ENCODE results near the gene ANHX. TPM values are rescaled to one million over a fixed set of nuclear protein-coding genes. Genes with fewer than 3 reads are reported as not detected.

The ANHX gene
- total and polyA plus RNA-seq, 2 of the 13 experiments (the other 11 are each of a cell fraction or from before 2014, with no cell fraction given): not detected

- TF ChIP-seq, protein P1, sequence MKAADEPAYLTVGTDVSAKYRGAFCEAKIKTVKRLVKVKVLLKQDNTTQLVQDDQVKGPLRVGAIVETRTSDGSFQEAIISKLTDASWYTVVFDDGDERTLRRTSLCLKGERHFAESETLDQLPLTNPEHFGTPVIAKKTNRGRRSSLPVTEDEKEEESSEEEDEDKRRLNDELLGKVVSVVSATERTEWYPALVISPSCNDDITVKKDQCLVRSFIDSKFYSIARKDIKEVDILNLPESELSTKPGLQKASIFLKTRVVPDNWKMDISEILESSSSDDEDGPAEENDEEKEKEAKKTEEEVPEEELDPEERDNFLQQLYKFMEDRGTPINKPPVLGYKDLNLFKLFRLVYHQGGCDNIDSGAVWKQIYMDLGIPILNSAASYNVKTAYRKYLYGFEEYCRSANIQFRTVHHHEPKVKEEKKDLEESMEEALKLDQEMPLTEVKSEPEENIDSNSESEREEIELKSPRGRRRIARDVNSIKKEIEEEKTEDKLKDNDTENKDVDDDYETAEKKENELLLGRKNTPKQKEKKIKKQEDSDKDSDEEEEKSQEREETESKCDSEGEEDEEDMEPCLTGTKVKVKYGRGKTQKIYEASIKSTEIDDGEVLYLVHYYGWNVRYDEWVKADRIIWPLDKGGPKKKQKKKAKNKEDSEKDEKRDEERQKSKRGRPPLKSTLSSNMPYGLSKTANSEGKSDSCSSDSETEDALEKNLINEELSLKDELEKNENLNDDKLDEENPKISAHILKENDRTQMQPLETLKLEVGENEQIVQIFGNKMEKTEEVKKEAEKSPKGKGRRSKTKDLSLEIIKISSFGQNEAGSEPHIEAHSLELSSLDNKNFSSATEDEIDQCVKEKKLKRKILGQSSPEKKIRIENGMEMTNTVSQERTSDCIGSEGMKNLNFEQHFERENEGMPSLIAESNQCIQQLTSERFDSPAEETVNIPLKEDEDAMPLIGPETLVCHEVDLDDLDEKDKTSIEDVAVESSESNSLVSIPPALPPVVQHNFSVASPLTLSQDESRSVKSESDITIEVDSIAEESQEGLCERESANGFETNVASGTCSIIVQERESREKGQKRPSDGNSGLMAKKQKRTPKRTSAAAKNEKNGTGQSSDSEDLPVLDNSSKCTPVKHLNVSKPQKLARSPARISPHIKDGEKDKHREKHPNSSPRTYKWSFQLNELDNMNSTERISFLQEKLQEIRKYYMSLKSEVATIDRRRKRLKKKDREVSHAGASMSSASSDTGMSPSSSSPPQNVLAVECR (CRISPR knock-in tag; IDR thresholded peaks at IDR 0.05; ENCODE audit: borderline replicate concordance): peak; percentile 95
- no peak for TF ChIP-seq ZNF737 (CRISPR knock-in tag; IDR thresholded peaks at IDR 0.05; ENCODE audit: borderline replicate concordance)
- TF ChIP-seq HDAC1 (CRISPR knock-in tag; IDR thresholded peaks at IDR 0.05): peak; percentile 87
- TF ChIP-seq, protein P2, sequence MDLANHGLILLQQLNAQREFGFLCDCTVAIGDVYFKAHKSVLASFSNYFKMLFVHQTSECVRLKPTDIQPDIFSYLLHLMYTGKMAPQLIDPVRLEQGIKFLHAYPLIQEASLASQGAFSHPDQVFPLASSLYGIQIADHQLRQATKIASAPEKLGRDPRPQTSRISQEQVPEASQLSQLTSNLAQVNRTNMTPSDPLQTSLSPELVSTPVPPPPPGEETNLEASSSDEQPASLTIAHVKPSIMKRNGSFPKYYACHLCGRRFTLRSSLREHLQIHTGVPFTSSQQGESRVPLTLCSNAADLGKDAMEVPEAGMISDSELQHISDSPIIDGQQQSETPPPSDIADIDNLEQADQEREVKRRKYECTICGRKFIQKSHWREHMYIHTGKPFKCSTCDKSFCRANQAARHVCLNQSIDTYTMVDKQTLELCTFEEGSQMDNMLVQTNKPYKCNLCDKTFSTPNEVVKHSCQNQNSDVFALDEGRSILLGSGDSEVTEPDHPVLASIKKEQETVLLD (CRISPR knock-in tag; IDR thresholded peaks at IDR 0.05; ENCODE audit: low read depth): peak; percentile 58; the same call in 1 of the 2 replicates
- no peak for TF ChIP-seq ZFP1 (CRISPR knock-in tag; IDR thresholded peaks at IDR 0.05)
- TF ChIP-seq, protein P3, sequence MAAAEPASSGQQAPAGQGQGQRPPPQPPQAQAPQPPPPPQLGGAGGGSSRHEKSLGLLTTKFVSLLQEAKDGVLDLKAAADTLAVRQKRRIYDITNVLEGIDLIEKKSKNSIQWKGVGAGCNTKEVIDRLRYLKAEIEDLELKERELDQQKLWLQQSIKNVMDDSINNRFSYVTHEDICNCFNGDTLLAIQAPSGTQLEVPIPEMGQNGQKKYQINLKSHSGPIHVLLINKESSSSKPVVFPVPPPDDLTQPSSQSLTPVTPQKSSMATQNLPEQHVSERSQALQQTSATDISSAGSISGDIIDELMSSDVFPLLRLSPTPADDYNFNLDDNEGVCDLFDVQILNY (CRISPR knock-in tag; conservative IDR thresholded peaks at IDR 0.05): no peak; the same call in 1 of the 2 replicates
- TF ChIP-seq, protein P4, sequence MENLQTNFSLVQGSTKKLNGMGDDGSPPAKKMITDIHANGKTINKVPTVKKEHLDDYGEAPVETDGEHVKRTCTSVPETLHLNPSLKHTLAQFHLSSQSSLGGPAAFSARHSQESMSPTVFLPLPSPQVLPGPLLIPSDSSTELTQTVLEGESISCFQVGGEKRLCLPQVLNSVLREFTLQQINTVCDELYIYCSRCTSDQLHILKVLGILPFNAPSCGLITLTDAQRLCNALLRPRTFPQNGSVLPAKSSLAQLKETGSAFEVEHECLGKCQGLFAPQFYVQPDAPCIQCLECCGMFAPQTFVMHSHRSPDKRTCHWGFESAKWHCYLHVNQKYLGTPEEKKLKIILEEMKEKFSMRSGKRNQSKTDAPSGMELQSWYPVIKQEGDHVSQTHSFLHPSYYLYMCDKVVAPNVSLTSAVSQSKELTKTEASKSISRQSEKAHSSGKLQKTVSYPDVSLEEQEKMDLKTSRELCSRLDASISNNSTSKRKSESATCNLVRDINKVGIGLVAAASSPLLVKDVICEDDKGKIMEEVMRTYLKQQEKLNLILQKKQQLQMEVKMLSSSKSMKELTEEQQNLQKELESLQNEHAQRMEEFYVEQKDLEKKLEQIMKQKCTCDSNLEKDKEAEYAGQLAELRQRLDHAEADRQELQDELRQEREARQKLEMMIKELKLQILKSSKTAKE (CRISPR knock-in tag; IDR thresholded peaks at IDR 0.05; ENCODE audit: borderline replicate concordance): no peak
- no peak for TF ChIP-seq BCL6 (CRISPR knock-in tag; IDR thresholded peaks at IDR 0.05)
- TF ChIP-seq HNF1B (CRISPR knock-in tag; IDR thresholded peaks at IDR 0.05): peak; percentile 75
- TF ChIP-seq XRCC5 (optimal IDR thresholded peaks at IDR 0.05; ENCODE audit: low read length): peak; percentile 88
- no peak for TF ChIP-seq ZNF543 (CRISPR knock-in tag; IDR thresholded peaks at IDR 0.05)
- 0 out of 2 replicates have a peak, but pooled peaks have one; percentile 55 for TF ChIP-seq ZNF441 (CRISPR knock-in tag; IDR thresholded peaks at IDR 0.05; ENCODE audit: borderline replicate concordance)
- peak; percentile 71; the same call in 1 of the 2 replicates for TF ChIP-seq ZNF782 (CRISPR knock-in tag; IDR thresholded peaks at IDR 0.05; ENCODE audit: borderline replicate concordance)
- no peak for TF ChIP-seq ZBTB20 (CRISPR knock-in tag; IDR thresholded peaks at IDR 0.05; ENCODE audit: borderline replicate concordance, low read depth)
- no peak for TF ChIP-seq HHEX (CRISPR knock-in tag; IDR thresholded peaks at IDR 0.05)
Measured at GRCh38 chr12:133181238-133181959, 54.3 kb downstream of the ANHX start, which contains the start of gene ZNF268 (continued).
